AG04449 (cell line): ENCODE results near the gene RPS17.
A peak's percentile ranks its signal among the peaks of the same experiment; 100 is the strongest.
"Not testable (repeated sequence)": the region's sequence is repeated elsewhere in the genome, so short reads cannot be mapped to it uniquely, and the experiment has no call there.

ENCODE experiments used
- CTCF ChIA-PET: fragments of 350-600 bp; formaldehyde crosslinking; extraction: SDS; loops from one replicate; lab custom pipeline; 2021; ENCODE audit warnings: antibody characterized with exemption; lab: Yijun Ruan, JAX
- POLR2A ChIA-PET: fragments of 400-600, 350-600 bp; formaldehyde crosslinking; extraction: SDS; loops from one replicate; lab custom pipeline; 2020; ENCODE audit warnings: antibody characterized with exemption, inconsistent platforms; lab: Yijun Ruan, JAX
- DNase-seq: peaks from one replicate; pipeline ENCODE4 v3.0.0-alpha.2; 2010; ENCODE audit warnings: low read depth, low spot score
- H3K4me3 ChIP-seq: 2 replicates; pipeline ENCODE4 v1.5.1; 2011; ENCODE audit warnings: low read depth, mild to moderate bottlenecking, control low read depth, low read length
- CTCF ChIP-seq: IDR thresholded peaks from one replicate; pipeline ENCODE4 v1.5.1; 2011; ENCODE audit warnings: mild to moderate bottlenecking, moderate library complexity, low read length, control low read depth, inconsistent platforms; ENCODE audit not compliant: insufficient read depth; ENCODE audit errors: missing control alignments

The RPS17 gene

GRCh38 chr15:82538961-82539690 is 1.1 kb downstream of the RPS17 start:
- POLR2A ChIA-PET, result interaction anchor here (1.5 to 2.7 kb wide), 8 partner anchors 8 to 472 kb away, joined by 4 to 26 read pairs (median 8); partner anchors contain the start of gene C15orf40
- no peak for TF ChIP-seq CTCF
- H3K4me3 ChIP-seq, result peak overlapping the region; percentile 98
- DNase-seq, result no peak
- CTCF ChIA-PET, result interaction anchor here (0.8 to 7.8 kb wide), 15 partner anchors 10 to 473 kb away, joined by 3 to 106 read pairs (median 12); partner anchors contain the start of genes C15orf40 and RAMAC

DNA sequence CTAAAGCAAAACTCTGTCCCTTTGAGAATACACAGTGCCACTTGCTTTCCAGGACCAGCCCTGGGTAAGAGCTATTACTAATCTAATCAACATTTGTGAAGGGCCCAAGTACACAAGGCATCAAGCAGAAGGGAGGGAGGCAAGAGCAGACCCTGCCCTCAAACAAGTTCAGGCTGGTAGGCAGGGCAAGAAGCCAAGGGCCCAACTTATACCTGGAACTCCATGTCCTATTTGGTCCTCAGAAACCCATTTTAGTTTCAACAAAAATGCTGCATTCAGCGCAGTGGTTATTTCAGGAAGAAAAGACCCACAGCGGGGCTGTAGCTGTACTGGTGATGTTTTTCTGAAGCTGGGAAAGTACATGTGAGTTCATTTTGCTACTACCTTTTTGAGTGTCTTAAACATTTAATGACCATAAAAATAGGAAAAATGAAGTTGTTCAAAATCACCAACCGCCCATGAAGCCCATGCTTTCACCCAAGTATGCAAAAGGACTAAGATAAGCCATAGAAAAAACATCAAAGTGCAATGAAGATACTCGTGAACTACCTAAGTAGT is 2.8 kb downstream of the RPS17 start:
- no peak overlapping the region for H3K4me3 ChIP-seq
- no peak for DNase-seq

DNA sequence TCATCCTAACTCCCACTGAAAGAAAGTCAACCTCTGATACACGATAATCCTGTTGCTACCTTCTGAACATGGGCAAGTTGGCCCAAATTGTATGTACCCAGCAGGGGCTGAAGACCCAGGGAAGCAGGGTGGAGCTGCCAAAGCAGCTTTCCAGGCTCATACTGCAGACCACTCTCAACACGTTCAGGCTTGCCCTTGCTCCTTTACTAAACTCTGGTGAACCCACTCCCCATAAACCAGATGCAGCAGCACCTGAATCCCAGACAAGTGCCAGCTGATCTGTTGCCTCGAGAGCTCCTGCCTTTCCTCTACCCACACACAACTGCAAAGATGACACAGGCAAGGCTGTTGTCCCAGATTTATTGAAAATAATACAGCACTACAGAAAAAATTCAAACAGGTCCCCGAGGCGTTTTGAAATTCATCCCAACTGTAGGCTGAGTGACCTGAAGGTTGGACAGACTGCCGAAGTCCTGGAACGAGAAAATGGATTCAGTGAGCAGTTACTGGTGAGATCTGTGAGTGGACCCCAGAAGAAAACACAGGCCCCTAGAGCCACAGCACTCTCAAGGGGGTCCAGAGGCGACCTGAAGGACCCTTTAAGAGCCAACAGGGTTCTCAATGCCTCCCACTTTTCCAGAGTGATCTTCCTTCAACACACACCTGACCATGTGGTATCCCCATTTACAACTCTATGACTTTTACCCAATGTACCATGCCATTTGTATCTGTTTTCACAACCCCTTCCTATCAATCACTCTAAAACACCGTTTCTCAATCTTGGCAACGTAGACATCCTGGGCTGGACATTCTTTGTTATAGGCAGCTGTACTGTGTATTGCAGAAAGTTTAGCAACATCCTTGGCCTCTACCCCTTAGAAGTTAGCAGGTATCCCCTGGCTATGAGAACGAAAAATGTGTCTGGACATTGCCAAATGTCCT is 3.6 kb downstream of the RPS17 start:
- ChIA-PET POLR2A (no interaction called here), CTCF (interaction anchor here (0.6 to 7.8 kb wide), 5 partner anchors 7 to 474 kb away, joined by 3 to 106 read pairs (median 4); no protein-coding TSS in a partner anchor)
- H3K4me3 ChIP-seq, result no peak overlapping the region
- TF ChIP-seq CTCF, result no peak
- no peak for DNase-seq

More for the DNA sequence above, 2.8 kb downstream of the RPS17 start:
- CTCF ChIA-PET, result interaction anchor here (1.2 to 7.8 kb wide), 4 partner anchors 8 to 474 kb away, joined by 4 to 106 read pairs (median 14); partner anchors contain the start of gene C15orf40
- POLR2A ChIA-PET, result no interaction called here
- no peak for TF ChIP-seq CTCF

GRCh38 chr15:82535566-82536408 is 4.5 kb downstream of the RPS17 start:
- DNase-seq, result no peak
- H3K4me3 ChIP-seq, result no peak overlapping the region
- ChIA-PET POLR2A (interaction anchor here (0.7 kb wide), 1 partner anchor 464 kb away, joined by 3 read pairs; no protein-coding TSS in a partner anchor), CTCF (interaction anchor here (0.6 to 4.0 kb wide), 4 partner anchors 9 to 475 kb away, joined by 3 to 21 read pairs (median 3); no protein-coding TSS in a partner anchor)
- no peak for TF ChIP-seq CTCF

DNA sequence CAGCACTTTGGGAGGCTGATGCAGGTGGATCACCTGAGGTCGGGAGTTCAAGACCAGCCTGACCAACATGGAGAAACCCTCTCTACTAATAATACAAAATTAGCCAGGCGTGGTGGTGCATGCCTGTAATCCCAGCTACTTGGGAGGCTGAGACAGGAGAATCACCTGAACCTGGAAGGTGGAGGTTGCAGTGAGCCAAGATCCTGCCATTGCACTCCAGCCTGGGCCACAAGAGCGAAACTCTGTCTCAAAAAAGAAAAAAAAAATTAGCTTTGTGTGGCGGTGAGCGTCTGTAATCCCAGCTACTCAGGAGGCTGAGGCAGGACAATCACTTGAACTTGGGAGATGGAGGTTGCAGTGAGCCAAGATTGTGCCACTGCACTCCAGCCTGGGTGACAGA is 5.1 kb downstream of the RPS17 start:
- POLR2A ChIA-PET, H3K4me3 ChIP-seq, DNase-seq: not testable (repeated sequence)
- CTCF ChIA-PET, result interaction anchor here (0.9 to 4.0 kb wide), 3 partner anchors 219 to 467 kb away, joined by 3 to 21 read pairs (median 4); no protein-coding TSS in a partner anchor

DNA sequence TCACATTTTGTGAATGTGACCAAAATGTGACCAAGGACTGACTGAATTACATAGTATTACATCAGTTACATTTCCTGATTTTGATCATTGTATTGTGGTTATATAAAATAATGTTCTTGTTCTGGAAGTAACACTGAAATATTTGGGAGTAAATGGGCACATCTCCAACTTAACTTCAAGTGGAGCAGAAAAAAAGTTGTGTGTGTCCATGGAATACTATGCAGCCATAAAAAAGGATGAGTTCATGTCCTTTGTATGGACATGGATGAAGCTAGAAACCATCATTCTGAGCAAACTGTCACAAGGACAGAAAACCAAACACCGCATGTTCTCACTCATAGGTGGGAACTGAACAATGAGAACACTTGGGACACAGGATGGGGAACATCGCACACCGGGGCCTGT is 5.8 kb downstream of the RPS17 start:
- POLR2A ChIA-PET, H3K4me3 ChIP-seq, DNase-seq: not testable (repeated sequence)
- CTCF ChIA-PET, result interaction anchor here (1.1 to 1.6 kb wide), 2 partner anchors 468 to 476 kb away, joined by 4 to 5 read pairs; no protein-coding TSS in a partner anchor
